ENCODE results near the gene KCNC4. TPM values are rescaled to one million over a fixed set of nuclear protein-coding genes. Genes with fewer than 3 reads are reported as not detected.

The KCNC4 gene
- 10 to 100 TPM in 1 of 4 donors, 1 to 10 TPM in 3; 2.1 to 29.4 (median 3.9) TPM for total RNA-seq

DNA sequence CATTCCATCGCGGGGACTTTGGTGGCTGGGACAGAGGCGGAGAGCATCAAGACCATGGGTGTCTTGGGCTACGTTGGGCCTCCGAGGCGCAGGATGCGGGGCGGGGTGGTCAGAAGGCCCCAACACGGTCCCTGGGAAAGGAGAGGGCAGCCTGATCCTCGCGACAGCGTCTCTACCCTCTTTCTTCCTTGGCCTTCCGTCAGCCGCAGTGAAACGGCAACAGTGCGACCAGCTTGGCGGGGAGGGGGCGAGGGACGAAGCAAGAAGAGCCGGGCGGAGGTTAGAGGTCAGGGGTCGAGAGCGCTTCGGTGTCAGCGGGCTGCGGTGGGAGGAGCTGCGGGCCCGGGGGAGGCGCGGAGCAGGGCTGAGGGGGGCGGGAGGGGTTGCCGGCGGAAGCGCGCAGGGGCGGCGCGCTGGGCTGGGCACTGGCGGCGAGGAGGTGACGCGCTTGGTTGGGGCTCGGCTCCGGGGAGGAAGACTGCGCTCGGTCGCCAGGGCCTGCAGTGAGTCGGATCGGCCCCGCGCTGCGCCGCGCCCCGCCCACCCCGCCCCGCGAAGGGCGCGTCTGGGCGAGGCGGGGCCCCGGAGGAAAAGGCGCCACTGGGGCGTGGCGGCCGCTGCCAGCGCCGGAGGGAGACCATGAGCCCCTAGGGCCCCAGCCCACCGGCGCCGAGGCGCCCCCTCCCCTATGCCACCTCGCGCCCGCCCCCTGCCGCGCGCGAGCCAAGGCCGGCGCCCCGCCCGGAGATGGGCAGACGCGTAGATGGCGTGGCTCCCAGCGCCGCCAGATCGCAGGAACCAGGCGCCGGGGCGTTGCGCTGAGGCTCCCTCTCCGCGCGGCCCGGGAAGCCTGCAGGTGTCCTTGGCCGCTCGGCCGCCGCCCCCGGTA is at the start of gene KCNC4:
TSS of gene KCNC4 (plus strand) at position 600 of the 889 bp plus-strand sequence. CDS start 1,186 bp downstream, outside the sequence.
- no peaks in the 10 kb centered on the region for H3K9me3 ChIP-seq
- DNase-seq, result peak; percentile 86 to 87
- H3K27ac ChIP-seq, result peak within 1 kb of the TSS; percentile 87 to 91
- H3K4me3 ChIP-seq, result peak within 1 kb of the TSS; percentile 28 to 79
- intact Hi-C loops (cut with DNase I; ENCODE audit: low total_unique reads), result no loop called here
- no peaks in the 10 kb centered on the region for H3K36me3 ChIP-seq
- peak; percentile 41 to 53 for TF ChIP-seq POLR2A (IDR thresholded peaks at IDR 0.05)
- TF ChIP-seq, protein P1, sequence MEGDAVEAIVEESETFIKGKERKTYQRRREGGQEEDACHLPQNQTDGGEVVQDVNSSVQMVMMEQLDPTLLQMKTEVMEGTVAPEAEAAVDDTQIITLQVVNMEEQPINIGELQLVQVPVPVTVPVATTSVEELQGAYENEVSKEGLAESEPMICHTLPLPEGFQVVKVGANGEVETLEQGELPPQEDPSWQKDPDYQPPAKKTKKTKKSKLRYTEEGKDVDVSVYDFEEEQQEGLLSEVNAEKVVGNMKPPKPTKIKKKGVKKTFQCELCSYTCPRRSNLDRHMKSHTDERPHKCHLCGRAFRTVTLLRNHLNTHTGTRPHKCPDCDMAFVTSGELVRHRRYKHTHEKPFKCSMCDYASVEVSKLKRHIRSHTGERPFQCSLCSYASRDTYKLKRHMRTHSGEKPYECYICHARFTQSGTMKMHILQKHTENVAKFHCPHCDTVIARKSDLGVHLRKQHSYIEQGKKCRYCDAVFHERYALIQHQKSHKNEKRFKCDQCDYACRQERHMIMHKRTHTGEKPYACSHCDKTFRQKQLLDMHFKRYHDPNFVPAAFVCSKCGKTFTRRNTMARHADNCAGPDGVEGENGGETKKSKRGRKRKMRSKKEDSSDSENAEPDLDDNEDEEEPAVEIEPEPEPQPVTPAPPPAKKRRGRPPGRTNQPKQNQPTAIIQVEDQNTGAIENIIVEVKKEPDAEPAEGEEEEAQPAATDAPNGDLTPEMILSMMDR (IDR thresholded peaks at IDR 0.05), result peak in 1 of 4 experiments; percentile 14
- H3K4me1 ChIP-seq, result peaks cover 0 to 8% of the 10 kb centered on the region in 2 donors
- H3K27me3 ChIP-seq, result no peaks in the 10 kb centered on the region

DNA sequence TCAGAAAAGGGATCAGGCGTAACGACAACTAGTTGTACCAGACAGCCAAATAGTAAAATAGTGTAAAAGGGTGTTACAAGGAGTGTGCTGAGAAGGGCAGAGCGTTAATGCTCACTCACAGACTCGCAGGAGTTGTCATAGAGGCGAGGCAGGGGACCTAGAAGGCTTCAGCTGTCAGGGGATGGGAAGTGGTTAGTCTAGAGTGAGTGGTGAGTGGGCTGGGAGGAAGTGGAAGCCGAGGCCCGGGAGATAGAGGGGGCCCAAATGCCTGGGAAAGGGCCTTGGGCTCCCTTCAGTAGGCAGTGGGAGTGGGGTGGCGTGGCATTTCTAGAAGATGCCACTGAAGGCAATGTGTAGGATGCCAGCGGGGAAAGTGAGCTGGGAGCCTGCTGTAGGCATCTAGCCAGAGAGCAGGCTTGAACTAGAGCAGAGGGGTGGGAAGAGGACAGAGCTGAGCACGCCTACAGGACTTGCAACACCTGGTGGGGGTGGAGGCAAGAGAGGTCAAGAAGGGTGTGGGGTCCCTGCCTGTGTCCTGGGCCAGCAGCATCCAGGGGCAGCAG is 49.5 kb upstream of the KCNC4 start:
- no peak for DNase-seq
- Histone ChIP-seq H3K4me3 (no peak overlapping the region), H3K27me3 (no peaks in the 10 kb centered on the region), H3K4me1 (no peaks in the 10 kb centered on the region), H3K9me3 (no peaks in the 10 kb centered on the region), H3K27ac (no peak overlapping the region), H3K36me3 (no peaks in the 10 kb centered on the region)
- intact Hi-C loops (cut with DNase I; ENCODE audit: low total_unique reads), result no loop called here
- no peak for TF ChIP-seq POLR2A (IDR thresholded peaks at IDR 0.05)
- TF ChIP-seq, protein P1 (IDR thresholded peaks at IDR 0.05), result no peak

DNA sequence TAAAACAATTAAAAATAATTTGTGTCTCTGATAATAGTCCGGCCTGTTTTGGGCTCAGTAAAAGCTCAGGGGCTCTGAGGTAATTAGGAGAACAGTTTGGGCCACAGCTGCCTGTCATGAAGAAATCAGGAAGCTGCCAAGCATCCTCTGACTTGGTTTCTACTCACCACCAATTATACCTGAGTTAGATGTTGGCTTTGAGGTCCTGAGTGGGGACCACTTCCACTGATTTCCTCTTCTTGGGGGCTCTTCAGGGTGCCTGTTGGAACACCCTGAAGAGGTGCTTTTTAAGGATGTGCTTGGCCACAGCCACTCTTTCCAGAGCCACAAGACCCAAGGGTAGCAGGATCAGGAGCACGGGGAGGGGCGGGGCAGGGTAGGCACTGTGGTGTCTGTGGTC is 48.9 kb upstream of the KCNC4 start:
- no peaks in the 10 kb centered on the region for H3K27me3 ChIP-seq
- no peak for DNase-seq
- no peak overlapping the region for H3K27ac ChIP-seq
- no peaks in the 10 kb centered on the region for H3K4me1 ChIP-seq
- no peaks in the 10 kb centered on the region for H3K9me3 ChIP-seq
- H3K4me3 ChIP-seq, result no peak overlapping the region
- intact Hi-C loops (cut with DNase I; ENCODE audit: low total_unique reads), result no loop called here
- H3K36me3 ChIP-seq, result no peaks in the 10 kb centered on the region
- TF ChIP-seq, protein P1 (IDR thresholded peaks at IDR 0.05), result no peak
- no peak for TF ChIP-seq POLR2A (IDR thresholded peaks at IDR 0.05)

DNA sequence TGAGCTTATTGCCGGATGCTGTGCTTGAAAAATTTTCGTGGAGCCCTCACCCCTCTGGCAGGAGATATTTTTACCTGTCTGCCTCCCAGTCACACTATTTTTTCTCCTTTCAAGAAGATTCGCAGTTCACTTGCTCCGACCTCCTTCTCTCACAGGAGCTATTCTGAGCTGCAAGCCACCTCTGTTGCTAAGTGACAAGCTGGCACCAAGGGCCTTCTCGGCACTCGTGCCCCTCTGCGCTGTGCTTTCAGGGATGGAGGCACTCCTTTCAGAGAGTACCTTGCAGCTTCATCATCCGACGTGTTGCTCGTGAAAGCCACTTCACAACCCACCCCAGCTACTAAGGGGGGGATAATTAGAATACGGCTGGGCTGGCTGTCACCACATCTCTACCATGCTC is 48.3 kb upstream of the KCNC4 start:
- no peak overlapping the region for H3K4me3 ChIP-seq
- no peaks in the 10 kb centered on the region for H3K4me1 ChIP-seq
- no peak overlapping the region for H3K27ac ChIP-seq
- H3K27me3 ChIP-seq, result no peaks in the 10 kb centered on the region
- no peak for TF ChIP-seq POLR2A (IDR thresholded peaks at IDR 0.05)
- TF ChIP-seq, protein P1 (IDR thresholded peaks at IDR 0.05), result no peak
- no peaks in the 10 kb centered on the region for H3K36me3 ChIP-seq
- H3K9me3 ChIP-seq, result no peaks in the 10 kb centered on the region
- DNase-seq, result no peak
- intact Hi-C loops (cut with DNase I; ENCODE audit: low total_unique reads), result no loop called here

DNA sequence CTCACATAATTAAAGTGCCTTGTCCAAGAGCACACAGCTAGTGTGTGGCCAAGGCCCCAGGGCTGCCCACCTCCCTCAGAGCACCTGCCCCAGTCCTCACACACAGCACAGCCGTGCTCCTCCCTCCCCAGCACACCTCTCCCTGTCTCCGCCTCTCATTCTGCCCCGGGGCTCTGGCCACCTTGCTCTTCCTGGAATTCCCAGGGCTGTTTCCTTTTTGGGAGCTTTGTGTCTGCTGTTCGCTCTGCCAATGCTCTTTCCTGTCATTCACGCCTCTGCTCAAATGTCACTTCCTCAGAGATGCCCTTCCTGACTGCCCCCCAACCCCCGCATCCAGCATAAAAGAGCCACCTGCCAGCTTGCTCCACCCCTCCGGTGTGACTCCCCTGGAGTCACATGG is 46.5 kb upstream of the KCNC4 start:
- Histone ChIP-seq H3K4me3 (no peak overlapping the region), H3K9me3 (no peaks in the 10 kb centered on the region), H3K27ac (no peak overlapping the region), H3K27me3 (no peaks in the 10 kb centered on the region), H3K36me3 (no peaks in the 10 kb centered on the region), H3K4me1 (no peaks in the 10 kb centered on the region)
- DNase-seq, result no peak
- TF ChIP-seq, protein P1 (IDR thresholded peaks at IDR 0.05), result no peak
- TF ChIP-seq POLR2A (IDR thresholded peaks at IDR 0.05), result no peak
- intact Hi-C loops (cut with DNase I; ENCODE audit: low total_unique reads), result no loop called here
